ENCODE measurements around the gene MAP3K7. TPM values are rescaled to one million over a fixed set of nuclear protein-coding genes. Genes with fewer than 3 reads are reported as not detected.

MAP3K7 gene
- total and polyA plus RNA-seq, 2 of the 13 experiments (the other 11 are each of a cell fraction or from before 2014, with no cell fraction given) = 24.1 to 24.4 TPM

GRCh38 chr6:90530882-90531281, 56.0 kb downstream of the MAP3K7 start:
- DNase-seq (ENCODE audit: low spot score) = no peak
- H3K27me3 ChIP-seq (ENCODE audit: control insufficient read depth in 1 of 2, insufficient read depth in 2 of 2, low read length in 2 of 2) = no peaks in the 10 kb centered on the region
- POLR2A ChIA-PET = no interaction called here
- H3K36me3 ChIP-seq (replicated peaks in 1 of 2; ENCODE audit: control insufficient read depth in 1 of 2, insufficient read depth in 2 of 2, low read length in 2 of 2) = peaks cover 0 to 14% of the 10 kb centered on the region in 2 experiments; a peak in 3 of 5 replicates
- no peaks in the 10 kb centered on the region for H3K4me1 ChIP-seq (ENCODE audit: insufficient read depth, low read length)
- TF ChIP-seq TERF1 (CRISPR knock-in tag; IDR thresholded peaks at IDR 0.05) (no peak), SALL2 (CRISPR knock-in tag; IDR thresholded peaks at IDR 0.05) (no peak), ZNF792 (CRISPR knock-in tag; IDR thresholded peaks at IDR 0.05) (no peak), ATF1 (CRISPR knock-in tag; IDR thresholded peaks at IDR 0.05) (no peak), ZFP36L2 (CRISPR knock-in tag; IDR thresholded peaks at IDR 0.05) (no peak), CC2D1A (CRISPR knock-in tag; IDR thresholded peaks at IDR 0.05) (no peak), SSRP1 (CRISPR knock-in tag; IDR thresholded peaks at IDR 0.05) (no peak), JARID2 (CRISPR knock-in tag; IDR thresholded peaks at IDR 0.05; ENCODE audit: insufficient replicate concordance) (no peak), NKX3-1 (CRISPR knock-in tag; IDR thresholded peaks at IDR 0.05) (no peak), BRF2 (CRISPR knock-in tag; IDR thresholded peaks at IDR 0.05) (no peak), ZNF510 (CRISPR knock-in tag; IDR thresholded peaks at IDR 0.05; ENCODE audit: low read depth) (no peak), RFX1 (IDR thresholded peaks at IDR 0.05) (no peak), ATF6 (CRISPR knock-in tag; conservative IDR thresholded peaks at IDR 0.05) (no peak), U2AF1 (optimal IDR thresholded peaks at IDR 0.05; ENCODE audit: low read depth, low read length) (no peak), DNMT3B (CRISPR knock-in tag; conservative IDR thresholded peaks at IDR 0.05) (no peak), ZSCAN9 (CRISPR knock-in tag; IDR thresholded peaks at IDR 0.05; ENCODE audit: borderline replicate concordance) (no peak), KLF11 (CRISPR knock-in tag; IDR thresholded peaks at IDR 0.05) (no peak), ZNF251 (CRISPR knock-in tag; IDR thresholded peaks at IDR 0.05) (no peak), ZNF10 (CRISPR knock-in tag; IDR thresholded peaks at IDR 0.05; ENCODE audit: borderline replicate concordance, low read depth) (no peak)
- H3K9ac ChIP-seq (ENCODE audit: insufficient read depth, low read depth, low read length) = no peak overlapping the region
- BruUV-seq (replicated peaks) = no TSS peak
- H3K79me2 ChIP-seq (ENCODE audit: insufficient read depth, low read length) = no peaks in the 10 kb centered on the region
- H3K4me3 ChIP-seq (replicated peaks in 1 of 3; ENCODE audit: insufficient read depth in 1 of 3, low read depth in 2 of 3, low read length in 3 of 3) = no peak overlapping the region
- ATAC-seq = no peak
- no peak for FAIRE-seq
- 100% methylated on average over 1 of the region's 1 CpG for WGBS (ENCODE audit: low lambda C conversion rate)
- CTCF ChIA-PET (ENCODE audit: low intra/inter-chr PET ratio, low total read pairs) = no interaction called here
- H3K27ac ChIP-seq (ENCODE audit: extremely low read length, insufficient read depth, low read length) = no peak overlapping the region
- H3K9me3 ChIP-seq (ENCODE audit: low read length) = no peaks in the 10 kb centered on the region
- H4K20me1 ChIP-seq (ENCODE audit: insufficient read depth, low read length) = no peaks in the 10 kb centered on the region
- intact Hi-C loops (cut with micrococcal nuclease; ENCODE audit: unreplicated experiment) = no loop called here
- in situ Hi-C loops (cut with HindIII; ENCODE audit: extremely low pct_ligation_motif_present, low pct_unique_long_range_greater_than_20kb) = no loop called here
- H3K4me2 ChIP-seq (ENCODE audit: low read depth, low read length) = no peak overlapping the region
- no peak overlapping the region for H2AFZ ChIP-seq (ENCODE audit: low read length)
